Breast epithelium (tissue), 3 donors: ENCODE data around the gene TAF1L.

Experiments used
- CTCF ChIP-seq, 3 donors: fragments of 450-650 bp; IDR thresholded peaks; one replicate each; pipeline ENCODE4 v1.5.1; 2016 to 2017; ENCODE audit warnings: antibody characterized with exemption in 3 of 3, mild to moderate bottlenecking in 3 of 3, moderate library complexity in 3 of 3
- POLR2A ChIP-seq: fragments of 450-650 bp; IDR thresholded peaks from one replicate; pipeline ENCODE4 v1.6.1; 2016; ENCODE audit warnings: antibody characterized with exemption, mild to moderate bottlenecking, moderate library complexity

GRCh38 chr9:32603914-32604852 lies 31.3 kb downstream of the TAF1L start:
- TF ChIP-seq CTCF (IDR thresholded peaks at IDR 0.05) (no peak), POLR2A (no peak)
